PC-3 (cell line): Measurements from ENCODE around the gene NMNAT2.

Experiments
- EZH2 ChIP-seq: fragments of 300-600 bp; sonication (generic); IDR thresholded peaks from one replicate; pipeline ENCODE4 v1.6.1; 2017; ENCODE audit warnings: antibody characterized with exemption, mild to moderate bottlenecking, low read length; ENCODE audit not compliant: unreplicated experiment
- TF ChIP-seq, protein P1 (sequence below): fragments of 300-600 bp; sonication (generic); conservative IDR thresholded peaks from 2 replicates; pipeline ENCODE4 v1.5.1; 2017; ENCODE audit warnings: antibody characterized with exemption, low read depth, mild to moderate bottlenecking, low read length

GRCh38 chr1:183417772-183418491 lies at the start of gene NMNAT2:
- TF ChIP-seq, protein P1, sequence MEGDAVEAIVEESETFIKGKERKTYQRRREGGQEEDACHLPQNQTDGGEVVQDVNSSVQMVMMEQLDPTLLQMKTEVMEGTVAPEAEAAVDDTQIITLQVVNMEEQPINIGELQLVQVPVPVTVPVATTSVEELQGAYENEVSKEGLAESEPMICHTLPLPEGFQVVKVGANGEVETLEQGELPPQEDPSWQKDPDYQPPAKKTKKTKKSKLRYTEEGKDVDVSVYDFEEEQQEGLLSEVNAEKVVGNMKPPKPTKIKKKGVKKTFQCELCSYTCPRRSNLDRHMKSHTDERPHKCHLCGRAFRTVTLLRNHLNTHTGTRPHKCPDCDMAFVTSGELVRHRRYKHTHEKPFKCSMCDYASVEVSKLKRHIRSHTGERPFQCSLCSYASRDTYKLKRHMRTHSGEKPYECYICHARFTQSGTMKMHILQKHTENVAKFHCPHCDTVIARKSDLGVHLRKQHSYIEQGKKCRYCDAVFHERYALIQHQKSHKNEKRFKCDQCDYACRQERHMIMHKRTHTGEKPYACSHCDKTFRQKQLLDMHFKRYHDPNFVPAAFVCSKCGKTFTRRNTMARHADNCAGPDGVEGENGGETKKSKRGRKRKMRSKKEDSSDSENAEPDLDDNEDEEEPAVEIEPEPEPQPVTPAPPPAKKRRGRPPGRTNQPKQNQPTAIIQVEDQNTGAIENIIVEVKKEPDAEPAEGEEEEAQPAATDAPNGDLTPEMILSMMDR: no peak
- no peak for TF ChIP-seq EZH2
